Prostate gland (tissue), 2 donors: Measurements from ENCODE around the gene PLEKHA7.

ENCODE experiments used
- POLR2A ChIP-seq: fragments of 450-650 bp; IDR thresholded peaks from one replicate; pipeline ENCODE4 v1.6.1; 2016; ENCODE audit warnings: antibody characterized with exemption, mild to moderate bottlenecking
- POLR2AphosphoS5 ChIP-seq: sonication (generic); formaldehyde crosslinking; IDR thresholded peaks from one replicate; pipeline ENCODE4 v1.6.1; 2017; ENCODE audit warnings: antibody characterized with exemption
- TF ChIP-seq, protein P1 (sequence below), 4 experiments: fragments of 200-600 bp in 2 of 4; fragments of 450-650 bp in 2 of 4; sonication (generic) in 2 of 4; IDR thresholded peaks; 1 replicate in 3 of 4; 2 replicates in 1 of 4; pipeline ENCODE4 v1.5.1; 2016 to 2019; ENCODE audit warnings: antibody characterized with exemption in 4 of 4, mild to moderate bottlenecking in 2 of 4, moderate library complexity in 2 of 4

DNA sequence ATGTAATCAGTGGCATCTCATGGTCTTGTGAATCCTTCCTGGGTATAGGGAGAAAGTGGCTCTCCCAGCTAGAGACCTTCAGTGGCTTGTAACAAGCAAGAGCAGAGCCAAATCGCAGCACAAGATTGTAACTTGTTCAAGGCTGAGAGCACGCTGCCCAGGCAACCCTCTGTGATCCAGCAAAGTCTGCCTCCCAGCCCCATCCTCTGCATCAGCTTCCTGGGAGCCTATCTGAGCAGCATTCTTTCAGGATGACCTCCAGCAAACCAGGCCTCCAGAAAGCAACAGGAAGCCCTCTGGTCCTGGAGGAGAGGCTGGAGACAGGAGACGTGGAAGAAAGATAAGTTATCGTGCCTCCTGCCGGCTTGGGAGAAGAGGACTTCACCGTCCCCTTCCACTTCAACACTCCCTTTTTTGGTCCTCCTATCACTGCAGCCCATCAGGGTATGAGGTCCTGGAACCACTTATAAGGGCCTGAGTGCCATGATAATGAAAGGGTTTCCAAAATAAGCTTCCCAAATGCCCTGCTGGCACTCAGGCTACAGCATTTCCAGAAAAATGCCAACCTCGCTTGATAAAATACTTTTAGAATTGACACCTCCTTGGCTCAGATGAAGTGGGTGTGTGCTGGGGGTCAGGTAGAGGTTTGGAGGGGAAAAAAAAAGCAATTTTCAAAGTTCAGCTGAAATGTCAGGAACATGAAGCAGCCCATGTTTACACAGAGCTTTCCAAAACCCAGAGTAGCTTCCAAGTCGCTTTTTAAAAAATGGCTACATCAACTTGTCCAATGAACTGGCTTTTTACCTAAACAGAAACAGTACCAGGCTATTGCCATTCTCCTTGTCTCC lies 80.2 kb downstream of the PLEKHA7 start:
- TF ChIP-seq, protein P1, sequence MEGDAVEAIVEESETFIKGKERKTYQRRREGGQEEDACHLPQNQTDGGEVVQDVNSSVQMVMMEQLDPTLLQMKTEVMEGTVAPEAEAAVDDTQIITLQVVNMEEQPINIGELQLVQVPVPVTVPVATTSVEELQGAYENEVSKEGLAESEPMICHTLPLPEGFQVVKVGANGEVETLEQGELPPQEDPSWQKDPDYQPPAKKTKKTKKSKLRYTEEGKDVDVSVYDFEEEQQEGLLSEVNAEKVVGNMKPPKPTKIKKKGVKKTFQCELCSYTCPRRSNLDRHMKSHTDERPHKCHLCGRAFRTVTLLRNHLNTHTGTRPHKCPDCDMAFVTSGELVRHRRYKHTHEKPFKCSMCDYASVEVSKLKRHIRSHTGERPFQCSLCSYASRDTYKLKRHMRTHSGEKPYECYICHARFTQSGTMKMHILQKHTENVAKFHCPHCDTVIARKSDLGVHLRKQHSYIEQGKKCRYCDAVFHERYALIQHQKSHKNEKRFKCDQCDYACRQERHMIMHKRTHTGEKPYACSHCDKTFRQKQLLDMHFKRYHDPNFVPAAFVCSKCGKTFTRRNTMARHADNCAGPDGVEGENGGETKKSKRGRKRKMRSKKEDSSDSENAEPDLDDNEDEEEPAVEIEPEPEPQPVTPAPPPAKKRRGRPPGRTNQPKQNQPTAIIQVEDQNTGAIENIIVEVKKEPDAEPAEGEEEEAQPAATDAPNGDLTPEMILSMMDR (IDR thresholded peaks at IDR 0.05): no peak
- no peak for TF ChIP-seq POLR2AphosphoS5
- no peak for TF ChIP-seq POLR2A
